Keratinocyte (primary cell): ENCODE data around the gene TPBGL. TPM values are rescaled to one million over a fixed set of nuclear protein-coding genes. Genes with fewer than 3 reads are reported as not detected.

Experiments used
- DNase-seq: peaks from one replicate; pipeline ENCODE4 v3.0.0-alpha.2; 2011; ENCODE audit warnings: low read depth, missing footprints, low spot score
- FAIRE-seq: peaks from 2 replicates; lab custom pipeline; 2011; peaks lifted over from hg19 to GRCh38; lab: Jason Lieb, UNC
- H2AFZ ChIP-seq: 2 replicates; pipeline ENCODE4 v1.6.0; 2012; ENCODE audit warnings: low read length, control low read depth, inconsistent platforms; ENCODE audit not compliant: control insufficient read depth
- H3K27ac ChIP-seq: 2 replicates; pipeline ENCODE4 v1.5.1; 2011; ENCODE audit warnings: low read length; ENCODE audit not compliant: control insufficient read depth, insufficient read depth
- H3K27me3 ChIP-seq: 3 replicates; pipeline ENCODE4 v1.6.0; 2011; ENCODE audit warnings: low read length; ENCODE audit not compliant: control insufficient read depth, insufficient read depth; ENCODE audit errors: extremely low read depth
- H3K36me3 ChIP-seq, 2 experiments: 2 replicates in 1 of 2; 3 replicates in 1 of 2; pipeline ENCODE4 v1.5.1; 2011; ENCODE audit warnings: low read length in 2 of 2, mild to moderate bottlenecking in 1 of 2; ENCODE audit not compliant: control insufficient read depth in 2 of 2, insufficient read depth in 2 of 2; ENCODE audit errors: extremely low read depth in 1 of 2
- H3K4me1 ChIP-seq: 3 replicates; pipeline ENCODE4 v1.5.1; 2011; ENCODE audit warnings: low read length; ENCODE audit not compliant: control insufficient read depth, insufficient read depth; ENCODE audit errors: extremely low read depth
- H3K4me2 ChIP-seq: 3 replicates; pipeline ENCODE4 v1.6.0; 2011; ENCODE audit warnings: low read depth, low read length; ENCODE audit not compliant: control insufficient read depth, insufficient read depth; ENCODE audit errors: extremely low read depth
- H3K4me3 ChIP-seq, 3 experiments: fragments of 200-600 bp in 1 of 3; sonication (generic) in 1 of 3; 2 replicates in 2 of 3; 3 replicates in 1 of 3; pipeline ENCODE4 v1.5.1; 2011 to 2016; ENCODE audit warnings: low read length in 3 of 3, mild to moderate bottlenecking in 3 of 3, control low read depth in 2 of 3, inconsistent platforms in 1 of 3, low read depth in 1 of 3, mixed read lengths in 1 of 3, mixed run types in 1 of 3, moderate library complexity in 1 of 3; ENCODE audit not compliant: control insufficient read depth in 2 of 3, insufficient read depth in 2 of 3; ENCODE audit errors: extremely low read depth in 1 of 3
- H3K79me2 ChIP-seq: 2 replicates; pipeline ENCODE4 v1.6.0; 2012; ENCODE audit warnings: low read length; ENCODE audit not compliant: control insufficient read depth, insufficient read depth
- H3K9ac ChIP-seq: 3 replicates; pipeline ENCODE4 v1.6.0; 2011; ENCODE audit warnings: low read length; ENCODE audit not compliant: control insufficient read depth, insufficient read depth; ENCODE audit errors: extremely low read depth
- H3K9me1 ChIP-seq: 3 replicates; pipeline ENCODE4 v1.6.0; 2011; ENCODE audit warnings: low read length; ENCODE audit not compliant: control insufficient read depth, insufficient read depth; ENCODE audit errors: extremely low read depth
- H3K9me3 ChIP-seq: 2 replicates; pipeline ENCODE4 v1.5.1; 2012; ENCODE audit warnings: low read depth, low read length; ENCODE audit not compliant: control insufficient read depth
- H4K20me1 ChIP-seq: 3 replicates; pipeline ENCODE4 v1.6.0; 2011; ENCODE audit warnings: low read length; ENCODE audit not compliant: control insufficient read depth, insufficient read depth; ENCODE audit errors: extremely low read depth
- EZH2 ChIP-seq: IDR thresholded peaks from one replicate; pipeline ENCODE4 v1.6.1; 2012; ENCODE audit warnings: inconsistent platforms, mild to moderate bottlenecking, low read length, moderate library complexity
- dilution Hi-C: fragments of 300-500 bp; cut with MboI; formaldehyde crosslinking; loops from one replicate; pipeline ENCODE4 v1.7.0; 2020; ENCODE audit warnings: low sequenced_read_pairs; ENCODE audit not compliant: extremely low pct_ligation_motif_present
- polyA plus RNA-seq, 5 experiments: library from polyadenylated mRNA; depleted of rRNA in 3 of 5; stranded (reverse) in 3 of 5; stranded (forward) in 1 of 5; unstranded in 1 of 5; fragments of >200 nt; gene quantifications; 1 replicate in 1 of 5; 2 replicates in 3 of 5; 3 replicates in 1 of 5; pipeline versions ENCODE4 v1.2.1 to v1.2.3, GENCODE V29; 2011 to 2012; ENCODE audit warnings: missing spikeins in 2 of 5, low read depth in 1 of 5, low replicate concordance in 1 of 5
- TF ChIP-seq, protein P1 (sequence below), 3 experiments: IDR thresholded peaks in 1 of 3; conservative IDR thresholded peaks in 1 of 3; optimal IDR thresholded peaks in 1 of 3; 2 replicates in 2 of 3; 3 replicates in 1 of 3; pipeline versions ENCODE3 to v1.5.1; 2011; ENCODE audit warnings: low read length in 3 of 3, mild to moderate bottlenecking in 3 of 3, moderate library complexity in 2 of 3, control low read depth in 1 of 3, inconsistent platforms in 1 of 3; ENCODE audit not compliant: insufficient read depth in 2 of 3; ENCODE audit errors: extremely low read depth in 1 of 3

The TPBGL gene
- polyA plus RNA-seq, 1 donor (not counting 4 experiments of a cell fraction or from before 2014, with no cell fraction given) = not detected

DNA sequence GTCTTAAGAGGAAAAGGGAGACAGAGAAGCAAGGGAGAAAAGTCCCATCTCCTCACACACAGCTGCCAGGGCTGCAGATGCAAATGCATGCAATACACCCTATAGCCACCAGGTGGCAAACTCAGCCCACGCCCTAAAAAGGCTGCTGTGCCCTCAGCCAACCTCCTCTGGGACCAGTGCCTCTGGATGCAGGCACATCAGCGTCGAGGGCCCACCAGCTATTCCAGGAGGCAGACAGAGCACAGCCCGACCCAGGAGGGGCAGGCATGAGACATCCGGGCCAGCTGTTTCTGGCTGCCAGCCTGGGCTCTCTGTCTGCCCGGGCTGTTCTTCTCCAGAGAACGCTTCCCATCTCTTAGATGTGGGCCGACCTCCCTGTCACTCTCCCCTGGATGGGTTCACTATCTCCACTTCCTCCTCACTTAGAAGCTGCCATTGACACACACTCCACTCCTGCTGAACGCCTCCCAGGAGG lies 39.7 kb downstream of the TPBGL start:
- Histone ChIP-seq H3K4me2 (no peak overlapping the region), H3K4me3 (no peak overlapping the region), H3K79me2 (no peaks in the 10 kb centered on the region), H3K9ac (no peak overlapping the region), H2AFZ (no peak overlapping the region), H4K20me1 (no peaks in the 10 kb centered on the region), H3K27ac (no peak overlapping the region), H3K4me1 (no peaks in the 10 kb centered on the region), H3K27me3 (no peaks in the 10 kb centered on the region), H3K9me3 (no peaks in the 10 kb centered on the region), H3K36me3 (no peaks in the 10 kb centered on the region), H3K9me1 (no peaks in the 10 kb centered on the region)
- TF ChIP-seq, protein P1, sequence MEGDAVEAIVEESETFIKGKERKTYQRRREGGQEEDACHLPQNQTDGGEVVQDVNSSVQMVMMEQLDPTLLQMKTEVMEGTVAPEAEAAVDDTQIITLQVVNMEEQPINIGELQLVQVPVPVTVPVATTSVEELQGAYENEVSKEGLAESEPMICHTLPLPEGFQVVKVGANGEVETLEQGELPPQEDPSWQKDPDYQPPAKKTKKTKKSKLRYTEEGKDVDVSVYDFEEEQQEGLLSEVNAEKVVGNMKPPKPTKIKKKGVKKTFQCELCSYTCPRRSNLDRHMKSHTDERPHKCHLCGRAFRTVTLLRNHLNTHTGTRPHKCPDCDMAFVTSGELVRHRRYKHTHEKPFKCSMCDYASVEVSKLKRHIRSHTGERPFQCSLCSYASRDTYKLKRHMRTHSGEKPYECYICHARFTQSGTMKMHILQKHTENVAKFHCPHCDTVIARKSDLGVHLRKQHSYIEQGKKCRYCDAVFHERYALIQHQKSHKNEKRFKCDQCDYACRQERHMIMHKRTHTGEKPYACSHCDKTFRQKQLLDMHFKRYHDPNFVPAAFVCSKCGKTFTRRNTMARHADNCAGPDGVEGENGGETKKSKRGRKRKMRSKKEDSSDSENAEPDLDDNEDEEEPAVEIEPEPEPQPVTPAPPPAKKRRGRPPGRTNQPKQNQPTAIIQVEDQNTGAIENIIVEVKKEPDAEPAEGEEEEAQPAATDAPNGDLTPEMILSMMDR (optimal IDR thresholded peaks at IDR 0.05 in 1 of 3, IDR thresholded peaks at IDR 0.05 in 1 of 3, conservative IDR thresholded peaks at IDR 0.05 in 1 of 3; ENCODE audit: extremely low read depth in 1 of 3, insufficient read depth in 2 of 3, low read length in 3 of 3) = peak; percentile 96 to 99 (median 96)
- no peak for TF ChIP-seq EZH2
- DNase-seq (peak; percentile 15), FAIRE-seq (peak; percentile 57)
- dilution Hi-C loops = no loop called here

DNA sequence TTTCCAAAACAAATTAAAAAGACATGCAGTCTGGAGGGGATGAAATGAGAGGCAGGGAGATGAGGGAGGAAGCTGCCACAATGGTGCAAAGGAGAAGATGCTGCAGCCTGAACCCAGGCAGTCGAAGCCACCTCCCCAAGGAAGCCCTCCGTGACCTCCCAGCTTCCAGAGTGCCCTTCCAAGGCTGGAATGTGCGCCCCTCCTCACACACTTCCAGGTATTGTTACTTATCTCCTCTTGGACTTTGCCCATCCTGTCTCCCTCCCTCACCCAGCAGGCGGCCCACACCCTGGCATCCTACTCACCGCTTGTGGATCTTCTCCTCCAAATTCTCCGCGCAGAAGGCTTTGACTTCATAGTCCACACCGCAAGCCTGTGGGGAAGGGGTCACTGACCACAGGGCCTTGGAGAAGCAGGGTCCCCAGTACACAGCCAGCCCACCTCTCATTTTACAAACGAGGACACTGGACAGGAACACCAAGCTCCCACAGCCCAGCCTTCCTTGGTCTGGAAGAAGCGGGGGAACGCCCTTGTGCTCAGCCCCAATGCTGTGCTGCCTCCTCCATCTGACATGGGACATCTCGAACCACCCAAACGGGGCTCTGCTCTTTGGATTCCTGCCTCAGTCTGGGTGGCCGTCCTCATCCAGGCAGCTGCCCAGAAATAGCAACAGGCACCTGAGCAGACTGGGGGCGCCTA lies 40.3 kb downstream of the TPBGL start:
- FAIRE-seq (no peak), DNase-seq (no peak)
- no peak overlapping the region for H2AFZ ChIP-seq
- no peak overlapping the region for H3K4me2 ChIP-seq
- no peaks in the 10 kb centered on the region for H3K79me2 ChIP-seq
- no peak overlapping the region for H3K4me3 ChIP-seq
- no peak overlapping the region for H3K27ac ChIP-seq
- H3K27me3 ChIP-seq = no peaks in the 10 kb centered on the region
- no peaks in the 10 kb centered on the region for H3K36me3 ChIP-seq
- no peaks in the 10 kb centered on the region for H3K4me1 ChIP-seq
- no peaks in the 10 kb centered on the region for H4K20me1 ChIP-seq
- dilution Hi-C loops = no loop called here
- TF ChIP-seq EZH2 = no peak
- TF ChIP-seq, protein P1 (optimal IDR thresholded peaks at IDR 0.05 in 1 of 3, IDR thresholded peaks at IDR 0.05 in 1 of 3, conservative IDR thresholded peaks at IDR 0.05 in 1 of 3; ENCODE audit: extremely low read depth in 1 of 3, insufficient read depth in 2 of 3, low read length in 3 of 3) = no peak
- no peaks in the 10 kb centered on the region for H3K9me1 ChIP-seq
- H3K9me3 ChIP-seq = no peaks in the 10 kb centered on the region
- no peak overlapping the region for H3K9ac ChIP-seq
